ENCODE data around the gene KRT24. TPM values are rescaled to one million over a fixed set of nuclear protein-coding genes. Genes with fewer than 3 reads are reported as not detected.

KRT24 gene
- total and polyA plus RNA-seq, 2 of the 4 experiments (the other 2 are of a cell fraction): not detected

DNA sequence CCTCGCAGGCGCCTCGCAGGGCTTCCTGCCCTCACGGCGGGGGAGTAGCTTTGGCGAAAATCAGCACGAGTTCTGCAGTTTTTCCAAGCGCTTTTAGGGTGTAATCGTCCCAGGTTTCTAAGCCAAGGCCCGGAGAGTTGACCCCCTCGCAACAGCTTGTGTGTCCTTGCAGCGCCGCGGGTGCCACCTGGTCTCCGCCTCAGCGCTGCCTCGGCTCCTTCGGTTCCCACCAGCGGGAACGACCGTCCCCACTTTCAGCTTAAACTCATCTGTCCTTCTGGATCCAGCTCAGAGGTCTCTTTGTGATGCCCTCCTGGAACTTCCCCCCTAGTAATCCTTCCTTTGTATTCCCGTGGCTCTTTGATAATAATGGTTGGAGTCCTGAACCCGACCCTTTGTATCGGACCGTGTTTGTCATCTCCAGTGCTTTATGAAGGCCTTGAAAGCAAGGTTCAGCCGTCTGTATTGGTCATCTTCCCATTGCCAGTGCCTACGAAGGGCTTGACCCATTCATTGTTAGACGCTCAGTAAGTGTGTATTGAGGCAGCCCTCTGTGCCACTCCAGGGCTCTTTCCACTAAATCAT is 55.1 kb downstream of the KRT24 start:
- Histone ChIP-seq H3K4me2 (ENCODE audit: low read depth, low read length) (peak overlapping the region; percentile 91), H3K4me1 (ENCODE audit: control insufficient read depth, insufficient read depth, low read length) (peaks cover 5% of the 10 kb centered on the region), H3K9ac (ENCODE audit: low read depth, low read length) (peak overlapping the region; percentile 99), H3K18ac (ENCODE audit: low read depth, low read length) (peak overlapping the region; percentile 58), H3K27me3 (ENCODE audit: control insufficient read depth, insufficient read depth, low read length) (no peaks in the 10 kb centered on the region), H3K23ac (ENCODE audit: low read depth, low read length) (peak overlapping the region; percentile 92), H4K91ac (ENCODE audit: insufficient read depth, low read depth, low read length) (peak overlapping the region; percentile 70), H3K56ac (ENCODE audit: extremely low read depth, insufficient read depth, low read length) (peak overlapping the region; percentile 96), H3K9me1 (ENCODE audit: insufficient read depth, low read length) (peaks cover 6% of the 10 kb centered on the region; the same call in 1 of the 2 replicates), H3K14ac (replicated peaks; ENCODE audit: low read depth, low read length) (peak overlapping the region; percentile 90), H2BK120ac (ENCODE audit: low read depth, low read length) (peak overlapping the region; percentile 88), H3K4ac (ENCODE audit: low read depth, low read length) (peak overlapping the region; percentile 95), H3K27ac (ENCODE audit: insufficient read depth, low read length) (peak overlapping the region; percentile 94), H3K4me3 (ENCODE audit: insufficient read depth, low read depth, low read length) (peak overlapping the region; percentile 93), H4K5ac (ENCODE audit: low read depth, low read length) (peak overlapping the region; percentile 95), H2BK15ac (ENCODE audit: low read depth, low read length) (peak overlapping the region; percentile 9; the same call in 1 of the 3 replicates), H2AK5ac (ENCODE audit: low read depth, low read length) (peak overlapping the region; percentile 71), H3K9me3 (ENCODE audit: control insufficient read depth, insufficient read depth, low read length) (no peaks in the 10 kb centered on the region), H2BK20ac (ENCODE audit: low read depth, low read length) (no peak overlapping the region; the same call in 1 of the 2 replicates), H4K8ac (ENCODE audit: low read depth in 2 of 2, low read length in 2 of 2) (peak overlapping the region; percentile 91 to 99), H2AFZ (replicated peaks; ENCODE audit: low read length, poor library complexity) (peak overlapping the region; percentile 99), H2AK9ac (replicated peaks; ENCODE audit: low read depth, low read length, poor library complexity) (peak overlapping the region; percentile 92), H2BK5ac (ENCODE audit: low read depth, low read length, poor library complexity, severe bottlenecking) (peak overlapping the region; percentile 93), H4K20me1 (ENCODE audit: insufficient read depth, low read length) (no peaks in the 10 kb centered on the region; the same call in 1 of the 2 replicates), H3K36me3 (ENCODE audit: control insufficient read depth, insufficient read depth, low read length) (peaks cover 2% of the 10 kb centered on the region; the same call in 1 of the 2 replicates), H3K79me1 (ENCODE audit: low read depth in 1 of 2, low read length in 2 of 2) (peaks cover 25 to 39% of the 10 kb centered on the region in 2 experiments)
- peak; percentile 19 for DNase-seq
- peak; percentile 46 for ATAC-seq (ENCODE audit: low read depth)
- WGBS, 2 experiments (ENCODE audit: extremely low coverage in 2 of 2, insufficient read length in 1 of 2): 3% methylated on average over 20 of the region's 28 CpGs; no CpG with 5 or more reads in 1 of the 2 experiments
- intact Hi-C loops (cut with micrococcal nuclease) (loop anchor here (1.0 to 5.0 kb wide), 2 partner anchors 143 to 899 kb away; no protein-coding TSS in a partner anchor), in situ Hi-C loops (cut with MboI; ENCODE audit: low sequenced_read_pairs) (no loop called here), dilution Hi-C loops (cut with HindIII; ENCODE audit: low sequenced_read_pairs, unreplicated experiment) (no loop called here)
- TF ChIP-seq MAZ (IDR thresholded peaks at IDR 0.05; ENCODE audit: borderline replicate concordance, low read depth, low read length) (0 out of 2 replicates have a peak, but pooled peaks have one; percentile 7), CHD1 (IDR thresholded peaks at IDR 0.05; ENCODE audit: low read depth, low read length) (no peak), MXI1 (IDR thresholded peaks at IDR 0.05; ENCODE audit: borderline replicate concordance, low read depth, low read length) (peak; percentile 33; the same call in 1 of the 2 replicates)
- TF ChIP-seq, protein P1, sequence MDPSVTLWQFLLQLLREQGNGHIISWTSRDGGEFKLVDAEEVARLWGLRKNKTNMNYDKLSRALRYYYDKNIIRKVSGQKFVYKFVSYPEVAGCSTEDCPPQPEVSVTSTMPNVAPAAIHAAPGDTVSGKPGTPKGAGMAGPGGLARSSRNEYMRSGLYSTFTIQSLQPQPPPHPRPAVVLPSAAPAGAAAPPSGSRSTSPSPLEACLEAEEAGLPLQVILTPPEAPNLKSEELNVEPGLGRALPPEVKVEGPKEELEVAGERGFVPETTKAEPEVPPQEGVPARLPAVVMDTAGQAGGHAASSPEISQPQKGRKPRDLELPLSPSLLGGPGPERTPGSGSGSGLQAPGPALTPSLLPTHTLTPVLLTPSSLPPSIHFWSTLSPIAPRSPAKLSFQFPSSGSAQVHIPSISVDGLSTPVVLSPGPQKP (IDR thresholded peaks at IDR 0.05; ENCODE audit: borderline replicate concordance, low read depth, low read length): no peak
- ChIA-PET POLR2A (ENCODE audit: unreplicated experiment) (no interaction called here), CTCF (interaction anchor here (0.7 kb wide), 1 partner anchor 661 kb away, joined by 3 read pairs; no protein-coding TSS in a partner anchor)
- BruUV-seq (replicated peaks): no TSS peak

Other genes starting within 250 kb of the KRT24 start
- 0.28 TPM in 1 of 2 replicates, not detected in the other for gene TNS4, start 202.1 kb downstream of the KRT24 start, total RNA-seq (2012; rRNA removed)
- 0.07 TPM in 1 of 2 replicates, not detected in the other for gene TNS4, start 202.1 kb downstream of the KRT24 start, polyA plus RNA-seq (2012; rRNA removed)
- 0.28 and 0.36 TPM in 2 replicates for gene CCR7, start 138.3 kb downstream of the KRT24 start, total RNA-seq (2012; rRNA removed)
- 0.14 and 0.22 TPM in 2 replicates for gene CCR7, start 138.3 kb downstream of the KRT24 start, polyA plus RNA-seq (2012; rRNA removed)
- gene SMARCE1, start 55.9 kb downstream of the KRT24 start, total RNA-seq (2012; rRNA removed): 119 and 169 TPM in 2 replicates
- 62.4 and 66.2 TPM in 2 replicates for gene SMARCE1, start 55.9 kb downstream of the KRT24 start, polyA plus RNA-seq (2012; rRNA removed)
- gene KRT222, start 38.6 kb downstream of the KRT24 start, total RNA-seq (2012; rRNA removed): not detected in 2 replicates
- gene KRT222, start 38.6 kb downstream of the KRT24 start, polyA plus RNA-seq (2012; rRNA removed): not detected in 2 replicates
- not detected in 2 replicates for gene KRT25, start 51.6 kb upstream of the KRT24 start, total RNA-seq (2012; rRNA removed)
- not detected in 2 replicates for gene KRT25, start 51.6 kb upstream of the KRT24 start, polyA plus RNA-seq (2012; rRNA removed)
- gene KRT26, start 68.4 kb upstream of the KRT24 start, total RNA-seq (2012; rRNA removed): not detected in 2 replicates
- not detected in 2 replicates for gene KRT26, start 68.4 kb upstream of the KRT24 start, polyA plus RNA-seq (2012; rRNA removed)
- not detected in 2 replicates for gene KRT27, start 78.8 kb upstream of the KRT24 start, total RNA-seq (2012; rRNA removed)
- gene KRT27, start 78.8 kb upstream of the KRT24 start, polyA plus RNA-seq (2012; rRNA removed): not detected in 2 replicates
- gene KRT28, start 96.2 kb upstream of the KRT24 start, total RNA-seq (2012; rRNA removed): not detected in 2 replicates
- gene KRT28, start 96.2 kb upstream of the KRT24 start, polyA plus RNA-seq (2012; rRNA removed): not detected in 2 replicates
- gene KRT10, start 118.9 kb upstream of the KRT24 start, total RNA-seq (2012; rRNA removed): 0.18 and 1.1 TPM in 2 replicates
- 18.3 and 18.5 TPM in 2 replicates for gene KRT10, start 118.9 kb upstream of the KRT24 start, polyA plus RNA-seq (2012; rRNA removed)
- gene KRT12, start 163.5 kb upstream of the KRT24 start, total RNA-seq (2012; rRNA removed): not detected in 2 replicates
- gene KRT12, start 163.5 kb upstream of the KRT24 start, polyA plus RNA-seq (2012; rRNA removed): not detected in 2 replicates
- not detected in 2 replicates for gene KRT20, start 181.5 kb upstream of the KRT24 start, total RNA-seq (2012; rRNA removed)
- not detected in 2 replicates for gene KRT20, start 181.5 kb upstream of the KRT24 start, polyA plus RNA-seq (2012; rRNA removed)
- gene KRT23, start 233.9 kb upstream of the KRT24 start, total RNA-seq (2012; rRNA removed): 0.28 and 0.36 TPM in 2 replicates
- 0.32 and 0.39 TPM in 2 replicates for gene KRT23, start 233.9 kb upstream of the KRT24 start, polyA plus RNA-seq (2012; rRNA removed)

Measured in IMR-90 (cell line).